Neural cell (in vitro differentiated cells): ENCODE measurements around the gene DYNLL1. TPM values are rescaled to one million over a fixed set of nuclear protein-coding genes. Genes with fewer than 3 reads are reported as not detected.

Experiments used
- H2AFZ ChIP-seq: fragments of 200-600, 300-800 bp; sonication (generic), shearing (Covaris generic); 2 replicates; pipeline ENCODE4 v1.6.0; 2014; ENCODE audit warnings: low read depth, mild to moderate bottlenecking, antibody characterized with exemption, low read length, moderate library complexity
- H3F3A ChIP-seq: fragments of 200-600 bp; shearing (Covaris generic); 2 replicates; pipeline ENCODE4 v1.6.1; 2016; ENCODE audit warnings: mild to moderate bottlenecking, moderate library complexity, mixed read lengths, antibody characterized with exemption, low read length; ENCODE audit not compliant: insufficient read depth, poor library complexity, severe bottlenecking
- H3K27ac ChIP-seq: fragments of 200-600, 300-800 bp; sonication (generic), shearing (Covaris generic); 2 replicates; pipeline ENCODE4 v1.5.1; 2014; ENCODE audit warnings: mild to moderate bottlenecking, low read length, moderate library complexity
- H3K27me3 ChIP-seq: fragments of 300-800, 200-600 bp; sonication (generic), shearing (Covaris generic); 2 replicates; pipeline ENCODE4 v1.6.0; 2014; ENCODE audit warnings: mild to moderate bottlenecking, low read depth, low read length, moderate library complexity; ENCODE audit not compliant: insufficient read depth
- H3K36me3 ChIP-seq: fragments of 300-800, 200-600 bp; sonication (generic), shearing (Covaris generic); 2 replicates; pipeline ENCODE4 v1.5.1; 2014; ENCODE audit warnings: mild to moderate bottlenecking, antibody characterized with exemption, low read length, moderate library complexity; ENCODE audit not compliant: insufficient read depth
- H3K4me2 ChIP-seq: fragments of 300-800, 200-600 bp; sonication (generic), shearing (Covaris generic); 2 replicates; pipeline ENCODE4 v1.6.0; 2014; ENCODE audit warnings: mild to moderate bottlenecking, low read length
- H3K4me3 ChIP-seq: fragments of 300-800, 200-600 bp; sonication (generic), shearing (Covaris generic); 2 replicates; pipeline ENCODE4 v1.5.1; 2014; ENCODE audit warnings: mild to moderate bottlenecking, low read length, moderate library complexity
- H3K79me2 ChIP-seq: fragments of 200-600 bp; shearing (Covaris generic); replicated peaks from 2 replicates; pipeline ENCODE4 v1.6.0; 2014; ENCODE audit warnings: mild to moderate bottlenecking, low read length, moderate library complexity; ENCODE audit not compliant: insufficient read depth
- H3K9ac ChIP-seq: fragments of 300-800, 200-600 bp; sonication (generic), shearing (Covaris generic); 2 replicates; pipeline ENCODE4 v1.6.1; 2016; ENCODE audit warnings: mild to moderate bottlenecking, low read length, mixed read lengths
- H3K9me2 ChIP-seq: fragments of 200-600 bp; shearing (Covaris generic); 2 replicates; pipeline ENCODE4 v1.6.1; 2016; ENCODE audit warnings: mild to moderate bottlenecking, low read length, mixed read lengths; ENCODE audit not compliant: insufficient read depth
- H3K9me3 ChIP-seq: fragments of 200-600, 300-800 bp; sonication (generic), shearing (Covaris generic); 2 replicates; pipeline ENCODE4 v1.6.1; 2016; ENCODE audit warnings: mild to moderate bottlenecking, mixed run types, low read length, moderate library complexity, mixed read lengths
- H4K20me1 ChIP-seq: fragments of 200-600 bp; shearing (Covaris generic); 2 replicates; pipeline ENCODE4 v1.6.1; 2016; ENCODE audit warnings: mild to moderate bottlenecking, mixed run types; ENCODE audit not compliant: insufficient read depth
- CTCF ChIP-seq: fragments of 450-650 bp; IDR thresholded peaks from 2 replicates; pipeline ENCODE4 v1.5.1; 2014; ENCODE audit warnings: antibody characterized with exemption, mild to moderate bottlenecking, moderate library complexity; ENCODE audit not compliant: poor library complexity, severe bottlenecking
- EP300 ChIP-seq: fragments of 450-650 bp; conservative IDR thresholded peaks from 2 replicates; pipeline ENCODE4 v1.6.1; 2014; ENCODE audit warnings: antibody characterized with exemption, mild to moderate bottlenecking, moderate library complexity; ENCODE audit not compliant: poor library complexity, severe bottlenecking
- EZH2 ChIP-seq: fragments of 200-600, 300-800 bp; shearing (Covaris generic), sonication (generic); IDR thresholded peaks from 2 replicates; pipeline ENCODE4 v1.6.1; 2014; ENCODE audit warnings: antibody characterized with exemption, low read length, borderline replicate concordance, mild to moderate bottlenecking; ENCODE audit not compliant: insufficient read depth, poor library complexity, severe bottlenecking
- MXI1 ChIP-seq: fragments of 450-650 bp; conservative IDR thresholded peaks from 2 replicates; pipeline ENCODE4 v1.6.1; 2014; ENCODE audit warnings: antibody characterized with exemption, mild to moderate bottlenecking; ENCODE audit not compliant: poor library complexity, severe bottlenecking
- POLR2AphosphoS5 ChIP-seq: IDR thresholded peaks from 2 replicates; pipeline ENCODE4 v1.6.1; 2012
- RAD21 ChIP-seq: fragments of 450-650 bp; conservative IDR thresholded peaks from 2 replicates; pipeline ENCODE4 v1.6.1; 2014; ENCODE audit warnings: antibody characterized with exemption, mild to moderate bottlenecking, moderate library complexity
- REST ChIP-seq: IDR thresholded peaks from 2 replicates; pipeline ENCODE4 v1.6.1; 2012; ENCODE audit warnings: borderline replicate concordance
- SMC3 ChIP-seq: fragments of 450-650 bp; conservative IDR thresholded peaks from 2 replicates; pipeline ENCODE4 v1.6.1; 2014; ENCODE audit warnings: antibody characterized with exemption, mild to moderate bottlenecking, moderate library complexity; ENCODE audit not compliant: poor library complexity
- TAF1 ChIP-seq: IDR thresholded peaks from 2 replicates; pipeline ENCODE4 v1.6.1; 2012; ENCODE audit warnings: low read depth
- polyA plus RNA-seq: library from polyadenylated mRNA; depleted of rRNA; stranded (reverse); fragments of >200 nt; gene quantifications from 2 replicates; pipeline ENCODE4 v1.2.3, GENCODE V29; 2014

DYNLL1 gene
- polyA plus RNA-seq, 1 donor from 2014 or later: 466 TPM

- no peak for TF ChIP-seq SMC3
- TF ChIP-seq TAF1: no peak
- no peak for TF ChIP-seq CTCF
- no peak for TF ChIP-seq EP300
- no peak for TF ChIP-seq RAD21
- TF ChIP-seq MXI1: no peak
- no peak for TF ChIP-seq EZH2
- no peak for TF ChIP-seq REST
- no peak for TF ChIP-seq POLR2AphosphoS5
- Histone ChIP-seq H3K27me3 (no peaks in the 10 kb centered on the region), H2AFZ (no peak overlapping the region), H3K9me2 (no peaks in the 10 kb centered on the region), H3K4me2 (no peak overlapping the region), H3F3A (no peaks in the 10 kb centered on the region), H3K9ac (no peak overlapping the region), H3K27ac (no peak overlapping the region), H3K9me3 (no peaks in the 10 kb centered on the region), H4K20me1 (no peaks in the 10 kb centered on the region), H3K79me2 (peaks cover 54% of the 10 kb centered on the region), H3K4me3 (no peak overlapping the region), H3K36me3 (no peaks in the 10 kb centered on the region)
Observed at GRCh38 chr12:120544691-120545090, 48.8 kb downstream of the DYNLL1 start.

GRCh38 chr12:120546050-120546386, 50.1 kb downstream of the DYNLL1 start:
- H4K20me1 ChIP-seq: no peaks in the 10 kb centered on the region
- H3K27ac ChIP-seq: no peak overlapping the region
- no peak overlapping the region for H3K4me2 ChIP-seq
- H3K9me2 ChIP-seq: no peaks in the 10 kb centered on the region
- TF ChIP-seq REST (no peak), SMC3 (no peak), EP300 (no peak), POLR2AphosphoS5 (no peak), TAF1 (no peak), EZH2 (no peak), CTCF (no peak), MXI1 (no peak), RAD21 (no peak)
- H3K79me2 ChIP-seq: peaks cover 43% of the 10 kb centered on the region
- no peak overlapping the region for H3K4me3 ChIP-seq
- no peaks in the 10 kb centered on the region for H3K27me3 ChIP-seq
- no peak overlapping the region for H3K9ac ChIP-seq
- H3K9me3 ChIP-seq: no peaks in the 10 kb centered on the region
- no peaks in the 10 kb centered on the region for H3K36me3 ChIP-seq
- H3F3A ChIP-seq: no peaks in the 10 kb centered on the region
- H2AFZ ChIP-seq: no peak overlapping the region
